ENCODE results near the gene TBC1D22B.

The TBC1D22B gene

GRCh38 chr6:37254881-37255280 lies 2.7 kb upstream of the TBC1D22B start:
- no peak for DNase-seq (ENCODE audit: low read depth, low spot score)
- H3K36me3 ChIP-seq (ENCODE audit: control insufficient read depth, insufficient read depth, low read length): no peaks in the 10 kb centered on the region
- no peak overlapping the region for H3K4me3 ChIP-seq (ENCODE audit: low read length)
- WGBS (ENCODE audit: insufficient coverage, insufficient read length): no CpG with 5 or more reads among the region's 5 CpGs
- no peaks in the 10 kb centered on the region for H3K27me3 ChIP-seq (ENCODE audit: control insufficient read depth, insufficient read depth, low read length)
- H3K9me3 ChIP-seq (ENCODE audit: control insufficient read depth, insufficient read depth, low read length): no peaks in the 10 kb centered on the region
- no peak overlapping the region for H3K27ac ChIP-seq (ENCODE audit: low read length)
- peaks cover 2% of the 10 kb centered on the region; the same call in 1 of the 2 replicates for H3K4me1 ChIP-seq (ENCODE audit: control insufficient read depth, insufficient read depth, low read length)

DNA sequence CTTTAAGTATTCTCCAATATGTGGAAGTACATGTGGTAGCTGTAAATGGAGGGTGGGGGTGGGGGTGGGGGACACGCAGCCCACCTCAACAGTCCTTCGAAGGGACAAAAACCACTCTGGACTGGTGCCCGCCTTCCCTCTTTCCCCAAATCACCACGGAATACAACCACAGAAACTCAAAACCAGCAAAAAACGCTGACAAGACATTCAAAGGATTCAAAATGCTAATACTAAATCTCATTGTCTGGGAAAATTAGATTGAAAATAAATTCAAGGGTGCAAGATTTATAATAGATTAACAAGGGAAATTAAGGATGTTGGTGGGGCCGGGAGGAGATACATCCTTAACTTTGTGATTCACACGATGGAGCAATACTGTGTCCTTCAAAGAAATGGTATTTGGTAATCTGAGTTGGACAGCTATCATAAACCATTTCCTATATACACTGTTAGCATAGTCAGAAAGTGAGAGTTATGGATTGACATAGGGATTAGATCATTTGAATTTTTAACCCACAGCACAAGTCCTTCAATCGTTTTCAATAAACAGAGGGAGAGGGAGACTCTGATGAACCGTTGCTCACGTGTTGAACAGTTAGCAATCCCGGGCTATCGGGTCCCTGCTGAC lies 766 bp upstream of the TBC1D22B start:
- H3K27ac ChIP-seq (ENCODE audit: low read length): no peak overlapping the region
- no peaks in the 10 kb centered on the region for H3K36me3 ChIP-seq (ENCODE audit: control insufficient read depth, insufficient read depth, low read length)
- peak overlapping the region; percentile 4; the same call in 1 of the 2 replicates for H3K4me3 ChIP-seq (ENCODE audit: low read length)
- WGBS (ENCODE audit: insufficient coverage, insufficient read length): no CpG with 5 or more reads among the region's 12 CpGs
- peaks cover 2% of the 10 kb centered on the region; the same call in 1 of the 2 replicates for H3K4me1 ChIP-seq (ENCODE audit: control insufficient read depth, insufficient read depth, low read length)
- no peak for DNase-seq (ENCODE audit: low read depth, low spot score)
- no peaks in the 10 kb centered on the region for H3K9me3 ChIP-seq (ENCODE audit: control insufficient read depth, insufficient read depth, low read length)
- H3K27me3 ChIP-seq (ENCODE audit: control insufficient read depth, insufficient read depth, low read length): no peaks in the 10 kb centered on the region

GRCh38 chr6:37257320-37257633 lies 295 bp upstream of the TBC1D22B start:
- peaks cover 2% of the 10 kb centered on the region; the same call in 1 of the 2 replicates for H3K4me1 ChIP-seq (ENCODE audit: control insufficient read depth, insufficient read depth, low read length)
- DNase-seq (ENCODE audit: low read depth, low spot score): no peak
- no peaks in the 10 kb centered on the region for H3K27me3 ChIP-seq (ENCODE audit: control insufficient read depth, insufficient read depth, low read length)
- H3K27ac ChIP-seq (ENCODE audit: low read length): no peak overlapping the region
- no CpG with 5 or more reads among the region's 9 CpGs for WGBS (ENCODE audit: insufficient coverage, insufficient read length)
- no peaks in the 10 kb centered on the region for H3K36me3 ChIP-seq (ENCODE audit: control insufficient read depth, insufficient read depth, low read length)
- H3K9me3 ChIP-seq (ENCODE audit: control insufficient read depth, insufficient read depth, low read length): no peaks in the 10 kb centered on the region
- peak overlapping the region; percentile 4; the same call in 1 of the 2 replicates for H3K4me3 ChIP-seq (ENCODE audit: low read length)

GRCh38 chr6:37258405-37259105 lies 983 bp downstream of the TBC1D22B start:
- no peak for DNase-seq (ENCODE audit: low read depth, low spot score)
- H3K36me3 ChIP-seq (ENCODE audit: control insufficient read depth, insufficient read depth, low read length): no peaks in the 10 kb centered on the region
- H3K27me3 ChIP-seq (ENCODE audit: control insufficient read depth, insufficient read depth, low read length): no peaks in the 10 kb centered on the region
- no peak overlapping the region for H3K27ac ChIP-seq (ENCODE audit: low read length)
- H3K4me1 ChIP-seq (ENCODE audit: control insufficient read depth, insufficient read depth, low read length): peaks cover 2% of the 10 kb centered on the region; the same call in 1 of the 2 replicates
- H3K4me3 ChIP-seq (ENCODE audit: low read length): peak overlapping the region; percentile 95
- no CpG with 5 or more reads among the region's 11 CpGs for WGBS (ENCODE audit: insufficient coverage, insufficient read length)
- H3K9me3 ChIP-seq (ENCODE audit: control insufficient read depth, insufficient read depth, low read length): no peaks in the 10 kb centered on the region

DNA sequence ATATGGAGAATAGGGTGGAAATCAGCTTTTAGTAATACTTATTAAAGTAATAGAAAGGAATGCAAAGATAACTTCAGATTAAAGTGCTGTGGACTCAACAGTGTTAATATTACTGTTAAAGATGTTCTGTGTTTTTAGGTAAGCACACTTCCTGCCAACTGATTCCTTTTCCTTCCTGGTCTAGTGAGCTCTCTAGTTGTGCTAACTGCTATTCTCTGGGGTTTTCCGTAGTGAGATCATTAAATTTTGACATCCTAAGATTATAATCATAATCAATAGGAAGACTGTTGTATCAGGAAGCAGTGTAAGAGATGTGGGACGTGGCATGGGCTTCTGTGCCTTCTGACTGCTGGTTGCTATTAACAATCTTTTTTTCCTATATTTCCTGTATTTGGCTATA lies 1.6 kb downstream of the TBC1D22B start:
- no peak overlapping the region for H3K27ac ChIP-seq (ENCODE audit: low read length)
- no CpG with 5 or more reads among the region's 2 CpGs for WGBS (ENCODE audit: insufficient coverage, insufficient read length)
- no peak for DNase-seq (ENCODE audit: low read depth, low spot score)
- no peaks in the 10 kb centered on the region for H3K9me3 ChIP-seq (ENCODE audit: control insufficient read depth, insufficient read depth, low read length)
- no peak overlapping the region for H3K4me3 ChIP-seq (ENCODE audit: low read length)
- peaks cover 2% of the 10 kb centered on the region; the same call in 1 of the 2 replicates for H3K4me1 ChIP-seq (ENCODE audit: control insufficient read depth, insufficient read depth, low read length)
- H3K27me3 ChIP-seq (ENCODE audit: control insufficient read depth, insufficient read depth, low read length): no peaks in the 10 kb centered on the region
- no peaks in the 10 kb centered on the region for H3K36me3 ChIP-seq (ENCODE audit: control insufficient read depth, insufficient read depth, low read length)

GRCh38 chr6:37260040-37260439 lies 2.5 kb downstream of the TBC1D22B start:
- Histone ChIP-seq H3K9me3 (ENCODE audit: control insufficient read depth, insufficient read depth, low read length) (no peaks in the 10 kb centered on the region), H3K36me3 (ENCODE audit: control insufficient read depth, insufficient read depth, low read length) (no peaks in the 10 kb centered on the region), H3K27ac (ENCODE audit: low read length) (no peak overlapping the region), H3K27me3 (ENCODE audit: control insufficient read depth, insufficient read depth, low read length) (no peaks in the 10 kb centered on the region), H3K4me1 (ENCODE audit: control insufficient read depth, insufficient read depth, low read length) (peaks cover under 1% of the 10 kb centered on the region; the same call in 1 of the 2 replicates), H3K4me3 (ENCODE audit: low read length) (no peak overlapping the region)
- no peak for DNase-seq (ENCODE audit: low read depth, low spot score)
- WGBS (ENCODE audit: insufficient coverage, insufficient read length): no CpG with 5 or more reads among the region's 2 CpGs

- Histone ChIP-seq H3K4me1 (ENCODE audit: control insufficient read depth, insufficient read depth, low read length) (no peaks in the 10 kb centered on the region), H3K4me3 (ENCODE audit: low read length) (no peak overlapping the region), H3K27ac (ENCODE audit: low read length) (no peak overlapping the region), H3K9me3 (ENCODE audit: control insufficient read depth, insufficient read depth, low read length) (no peaks in the 10 kb centered on the region), H3K36me3 (ENCODE audit: control insufficient read depth, insufficient read depth, low read length) (no peaks in the 10 kb centered on the region), H3K27me3 (ENCODE audit: control insufficient read depth, insufficient read depth, low read length) (no peaks in the 10 kb centered on the region)
- DNase-seq (ENCODE audit: low read depth, low spot score): no peak
- WGBS (ENCODE audit: insufficient coverage, insufficient read length): no CpG with 5 or more reads among the region's 1 CpG
These were observed 2.9 kb downstream of the TBC1D22B start for GRCh38 chr6:37260444-37260843.

DNA sequence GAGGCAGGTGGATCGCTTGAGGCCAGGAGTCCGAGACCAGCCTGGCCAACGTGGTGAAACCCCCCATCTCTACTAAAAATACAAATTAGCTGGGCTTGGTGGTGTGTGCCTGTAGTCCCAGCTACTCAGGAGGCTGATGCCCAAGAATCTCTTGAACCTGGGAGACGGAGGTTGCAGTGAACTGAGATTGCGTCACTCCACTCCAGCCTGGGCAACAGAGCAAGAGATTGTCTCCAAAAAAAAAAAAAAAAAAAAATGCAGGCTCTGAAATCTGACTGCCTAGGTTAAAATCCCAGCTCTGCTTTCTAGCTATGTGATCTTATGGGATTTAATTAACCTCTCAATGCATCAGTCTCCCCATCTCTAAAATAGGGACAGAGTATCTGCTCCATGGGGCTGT lies 3.6 kb downstream of the TBC1D22B start:
- no CpG with 5 or more reads among the region's 5 CpGs for WGBS (ENCODE audit: insufficient coverage, insufficient read length)
- no peaks in the 10 kb centered on the region for H3K36me3 ChIP-seq (ENCODE audit: control insufficient read depth, insufficient read depth, low read length)
- H3K9me3 ChIP-seq (ENCODE audit: control insufficient read depth, insufficient read depth, low read length): no peaks in the 10 kb centered on the region
- H3K4me1 ChIP-seq (ENCODE audit: control insufficient read depth, insufficient read depth, low read length): no peaks in the 10 kb centered on the region
- H3K27me3 ChIP-seq (ENCODE audit: control insufficient read depth, insufficient read depth, low read length): no peaks in the 10 kb centered on the region
- H3K27ac ChIP-seq (ENCODE audit: low read length): no peak overlapping the region
- no peak overlapping the region for H3K4me3 ChIP-seq (ENCODE audit: low read length)
- DNase-seq (ENCODE audit: low read depth, low spot score): no peak

DNA sequence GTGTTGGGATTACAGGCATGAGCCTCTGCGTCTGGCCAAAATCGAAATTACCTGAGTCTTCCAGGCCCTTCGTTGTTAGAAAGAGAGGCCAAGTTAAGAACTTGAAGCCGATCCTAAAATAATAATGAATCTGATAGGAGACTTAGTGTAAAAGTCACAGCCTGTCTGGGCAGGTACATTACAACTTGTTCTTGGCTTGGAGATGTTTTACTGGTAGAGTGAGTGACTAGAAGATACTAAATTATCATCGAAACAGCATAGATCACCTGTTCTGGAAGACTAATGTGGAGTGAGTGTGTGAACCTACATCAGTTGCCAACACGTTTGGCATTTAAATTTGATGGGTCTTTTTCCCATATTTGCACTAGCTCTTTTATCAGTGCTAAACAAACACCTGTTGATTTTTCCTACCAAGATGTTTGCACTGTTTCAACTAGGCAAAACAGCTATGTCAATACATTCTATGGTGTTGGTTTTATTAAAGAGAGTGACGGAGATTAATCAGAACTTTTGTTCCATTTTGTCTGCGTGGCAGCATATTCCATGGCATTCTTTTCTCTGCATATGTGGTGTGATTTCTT lies 5.0 kb downstream of the TBC1D22B start:
- no peaks in the 10 kb centered on the region for H3K4me1 ChIP-seq (ENCODE audit: control insufficient read depth, insufficient read depth, low read length)
- no peaks in the 10 kb centered on the region for H3K27me3 ChIP-seq (ENCODE audit: control insufficient read depth, insufficient read depth, low read length)
- no peaks in the 10 kb centered on the region for H3K36me3 ChIP-seq (ENCODE audit: control insufficient read depth, insufficient read depth, low read length)
- H3K4me3 ChIP-seq (ENCODE audit: low read length): no peak overlapping the region
- WGBS (ENCODE audit: insufficient coverage, insufficient read length): no CpG with 5 or more reads among the region's 8 CpGs
- no peak for DNase-seq (ENCODE audit: low read depth, low spot score)
- H3K9me3 ChIP-seq (ENCODE audit: control insufficient read depth, insufficient read depth, low read length): no peaks in the 10 kb centered on the region
- H3K27ac ChIP-seq (ENCODE audit: low read length): no peak overlapping the region

GRCh38 chr6:37265001-37265400 lies 7.4 kb downstream of the TBC1D22B start:
- H3K4me1 ChIP-seq (ENCODE audit: control insufficient read depth, insufficient read depth, low read length): peaks cover 1% of the 10 kb centered on the region; the same call in 1 of the 2 replicates
- H3K4me3 ChIP-seq (ENCODE audit: low read length): no peak overlapping the region
- H3K36me3 ChIP-seq (ENCODE audit: control insufficient read depth, insufficient read depth, low read length): no peaks in the 10 kb centered on the region
- no peaks in the 10 kb centered on the region for H3K27me3 ChIP-seq (ENCODE audit: control insufficient read depth, insufficient read depth, low read length)
- no CpG with 5 or more reads among the region's 2 CpGs for WGBS (ENCODE audit: insufficient coverage, insufficient read length)
- no peak for DNase-seq (ENCODE audit: low read depth, low spot score)
- H3K27ac ChIP-seq (ENCODE audit: low read length): no peak overlapping the region
- H3K9me3 ChIP-seq (ENCODE audit: control insufficient read depth, insufficient read depth, low read length): no peaks in the 10 kb centered on the region

Measured in iPS DF 6.9 (cell line).